Measurements from ENCODE around the gene RUNX2. TPM values are rescaled to one million over a fixed set of nuclear protein-coding genes. Genes with fewer than 3 reads are reported as not detected.

RUNX2 gene
- total and polyA plus RNA-seq, 10 of the 15 experiments (the other 5 are each of a cell fraction or from before 2014, with no cell fraction given), result 0.01 to 0.77 (median 0.15) TPM; not detected in 3

GRCh38 chr6:45518013-45518720 is 190.0 kb downstream of the RUNX2 start:
- TF ChIP-seq HSF1 (IDR thresholded peaks at IDR 0.05; ENCODE audit: low read depth, low read length), result no peak
- TF ChIP-seq SMAD5 (IDR thresholded peaks at IDR 0.05; ENCODE audit: low read depth), result no peak
- no peak for TF ChIP-seq PRDM15 (CRISPR knock-in tag; IDR thresholded peaks at IDR 0.05)
- TF ChIP-seq JUND (IDR thresholded peaks at IDR 0.05; ENCODE audit: low read depth, low read length), result no peak
- Histone ChIP-seq H3K79me2 (ENCODE audit: control insufficient read depth, insufficient read depth, low read length) (no peaks in the 10 kb centered on the region), H3K9ac (ENCODE audit: control insufficient read depth, insufficient read depth, low read length) (no peak overlapping the region), H3K4me2 (ENCODE audit: control insufficient read depth, insufficient read depth) (no peak overlapping the region), H3K27ac (ENCODE audit: control insufficient read depth, insufficient read depth) (no peak overlapping the region), H3K4me1 (ENCODE audit: control insufficient read depth, insufficient read depth, low read length) (no peaks in the 10 kb centered on the region), H3K9me3 (replicated peaks; ENCODE audit: control insufficient read depth, insufficient read depth, low read length) (no peaks in the 10 kb centered on the region), H4K20me1 (ENCODE audit: control insufficient read depth, insufficient read depth) (no peaks in the 10 kb centered on the region), H3K36me3 (ENCODE audit: control insufficient read depth in 2 of 2, insufficient read depth in 2 of 2, low read length in 1 of 2) (no peaks in the 10 kb centered on the region), H3K27me3 (replicated peaks in 1 of 2; ENCODE audit: control insufficient read depth in 2 of 2, insufficient read depth in 2 of 2, low read length in 1 of 2) (no peaks in the 10 kb centered on the region; a peak in 1 of 4 replicates), H3K4me3 (no peak overlapping the region), H2AFZ (ENCODE audit: control insufficient read depth, low read depth, low read length) (no peak overlapping the region)
- BruUV-seq (replicated peaks), result no TSS peak
- 50% methylated on average over 4 of the region's 4 CpGs for WGBS (ENCODE audit: insufficient coverage, insufficient replicate concordance, low lambda C conversion rate, missing lambda C conversion rate)
- RAD21 ChIA-PET (ENCODE audit: unreplicated experiment), result interaction anchor here (1.4 kb wide), 1 partner anchor 196 kb away, joined by 3 read pairs; no protein-coding TSS in a partner anchor
- DNase-seq (ENCODE audit: low read depth, low spot score) (no peak), FAIRE-seq (no peak), ATAC-seq (no peak)
- POLR2A ChIA-PET, result no interaction called here
- CTCF ChIA-PET, result no interaction called here
- in situ Hi-C loops (cut with MboI) (no loop called here), intact Hi-C loops (cut with micrococcal nuclease; ENCODE audit: unreplicated experiment) (no loop called here)
- SMC1A ChIA-PET (ENCODE audit: uncharacterized antibody, unreplicated experiment), result no interaction called here
